ENCODE measurements around the gene VEGFA. TPM values are rescaled to one million over a fixed set of nuclear protein-coding genes. Genes with fewer than 3 reads are reported as not detected.

The VEGFA gene
- 100 to 1,000 TPM in 1 of 10 donors, 10 to 100 TPM in 9; 59.9 to 105 (median 69.1) TPM for polyA plus RNA-seq (ENCODE audit: insufficient read length in 10 of 10)
- long read RNA-seq, donor 1, transcript VEGFA-211 (4 exons, 1,683 nt), result major isoform, 8 of 51 reads
- long read RNA-seq, donor 1, partial matches to known transcripts, result 30 of 51 reads
- long read RNA-seq, donor 1, other reads (novel, unspliced or antisense), result 0 of 51 reads
- long read RNA-seq, donor 2, transcript VEGFA-205 (7 exons, 3,535 nt), result major isoform, 5 of 19 reads
- long read RNA-seq, donor 2, partial matches to known transcripts, result 0 of 19 reads
- long read RNA-seq, donor 2, other reads (novel, unspliced or antisense), result 0 of 19 reads
- long read RNA-seq, donor 3, result 0 reads
- long read RNA-seq, donor 4, transcript VEGFA-205 (7 exons, 3,535 nt), result major isoform, 6 of 17 reads
- long read RNA-seq, donor 4, transcript VEGFA-211 (4 exons, 1,683 nt), result major isoform, 6 of 17 reads
- long read RNA-seq, donor 4, partial matches to known transcripts, result 0 of 17 reads
- long read RNA-seq, donor 4, other reads (novel, unspliced or antisense), result 0 of 17 reads
- long read RNA-seq, donor 5, partial matches to known transcripts, result 0 of 10 reads
- long read RNA-seq, donor 5, other reads (novel, unspliced or antisense), result 0 of 10 reads
- long read RNA-seq, donor 6, transcript VEGFA-211 (4 exons, 1,683 nt), result major isoform, 8 of 13 reads
- long read RNA-seq, donor 6, partial matches to known transcripts, result 0 of 13 reads
- long read RNA-seq, donor 6, other reads (novel, unspliced or antisense), result 0 of 13 reads
- long read RNA-seq, donor 7, transcript VEGFA-216 (3 exons, 475 nt), result minor isoform, 6 of 28 reads
- long read RNA-seq, donor 7, transcript VEGFA-211 (4 exons, 1,683 nt), result major isoform, 9 of 28 reads
- long read RNA-seq, donor 7, partial matches to known transcripts, result 0 of 28 reads
- long read RNA-seq, donor 7, other reads (novel, unspliced or antisense), result 0 of 28 reads
- long read RNA-seq, donor 8, partial matches to known transcripts, result 0 of 7 reads
- long read RNA-seq, donor 8, other reads (novel, unspliced or antisense), result 0 of 7 reads
- long read RNA-seq, donor 9, partial matches to known transcripts, result 0 of 7 reads
- long read RNA-seq, donor 9, other reads (novel, unspliced or antisense), result 0 of 7 reads

- peak; percentile 93 to 97 (median 94) for DNase-seq
These were observed at the start of gene VEGFA for GRCh38 chr6:43769526-43770371. TSS of gene VEGFA (plus strand) at chr6:43770211.

- DNase-seq, result no peak
These were observed 49.0 kb upstream of the VEGFA start for GRCh38 chr6:43720999-43721398.

GRCh38 chr6:43722920-43723545, 47.0 kb upstream of the VEGFA start:
- DNase-seq, result no peak

GRCh38 chr6:43723737-43724295, 46.2 kb upstream of the VEGFA start:
- DNase-seq, result peak in 1 of 3 donors; percentile 70

DNA sequence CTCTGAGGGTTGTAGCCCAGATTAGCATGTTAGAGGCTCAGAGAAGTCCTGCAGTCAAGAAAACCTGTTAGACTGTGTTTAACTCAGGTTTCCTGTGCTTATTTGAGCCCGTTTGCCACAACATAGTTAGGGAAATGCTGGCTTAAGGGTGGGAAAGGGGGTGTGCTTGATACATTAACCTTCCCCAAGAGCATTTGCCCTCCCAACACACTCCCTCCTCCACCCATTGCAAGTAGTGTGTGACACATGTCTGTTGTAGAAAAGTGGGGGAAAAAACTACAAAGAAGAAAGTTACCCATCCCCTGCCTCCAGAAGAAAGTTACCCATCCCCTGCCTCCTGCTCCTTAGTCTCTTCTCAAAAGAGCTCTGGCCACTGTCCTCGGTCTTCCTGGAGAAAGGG, 45.7 kb upstream of the VEGFA start:
- no peak for DNase-seq

DNA sequence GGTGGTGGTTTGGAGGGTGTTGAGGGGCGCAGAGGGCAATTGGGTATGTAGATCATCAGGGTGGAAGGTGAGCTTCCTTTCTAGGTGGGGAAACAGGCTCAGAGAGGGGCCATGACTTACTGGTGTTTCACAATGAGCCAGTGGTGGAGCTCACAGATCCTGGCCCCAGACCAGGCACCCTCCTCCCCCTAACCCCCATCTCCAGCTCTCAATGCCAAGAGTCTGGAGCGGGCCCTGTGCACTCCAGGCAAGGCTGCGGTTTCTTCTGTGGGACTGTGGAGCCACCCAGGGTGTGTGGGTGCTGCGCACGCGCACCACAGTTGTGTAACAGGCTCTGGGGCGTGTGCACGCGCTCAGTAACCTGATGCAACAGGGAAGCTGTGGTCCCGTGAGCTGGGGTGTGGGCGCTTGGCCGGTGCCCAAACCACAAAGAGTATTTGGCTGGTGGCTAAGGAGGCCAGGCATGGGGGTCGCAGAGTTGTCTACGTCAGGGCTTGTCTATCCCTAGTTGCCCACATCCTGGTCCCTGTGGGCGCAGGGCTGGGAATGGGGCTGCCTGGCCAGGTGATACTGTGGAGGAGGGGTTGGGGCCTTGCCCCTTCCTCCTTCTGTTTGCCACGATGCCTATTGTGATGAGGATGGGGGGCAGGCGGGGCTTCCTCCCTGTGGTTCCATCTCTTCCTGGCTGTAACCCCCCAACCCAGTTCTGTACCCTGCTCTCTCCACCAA, 44.9 kb upstream of the VEGFA start:
- DNase-seq, result peak in 2 of 3 donors; percentile 84 to 88

DNA sequence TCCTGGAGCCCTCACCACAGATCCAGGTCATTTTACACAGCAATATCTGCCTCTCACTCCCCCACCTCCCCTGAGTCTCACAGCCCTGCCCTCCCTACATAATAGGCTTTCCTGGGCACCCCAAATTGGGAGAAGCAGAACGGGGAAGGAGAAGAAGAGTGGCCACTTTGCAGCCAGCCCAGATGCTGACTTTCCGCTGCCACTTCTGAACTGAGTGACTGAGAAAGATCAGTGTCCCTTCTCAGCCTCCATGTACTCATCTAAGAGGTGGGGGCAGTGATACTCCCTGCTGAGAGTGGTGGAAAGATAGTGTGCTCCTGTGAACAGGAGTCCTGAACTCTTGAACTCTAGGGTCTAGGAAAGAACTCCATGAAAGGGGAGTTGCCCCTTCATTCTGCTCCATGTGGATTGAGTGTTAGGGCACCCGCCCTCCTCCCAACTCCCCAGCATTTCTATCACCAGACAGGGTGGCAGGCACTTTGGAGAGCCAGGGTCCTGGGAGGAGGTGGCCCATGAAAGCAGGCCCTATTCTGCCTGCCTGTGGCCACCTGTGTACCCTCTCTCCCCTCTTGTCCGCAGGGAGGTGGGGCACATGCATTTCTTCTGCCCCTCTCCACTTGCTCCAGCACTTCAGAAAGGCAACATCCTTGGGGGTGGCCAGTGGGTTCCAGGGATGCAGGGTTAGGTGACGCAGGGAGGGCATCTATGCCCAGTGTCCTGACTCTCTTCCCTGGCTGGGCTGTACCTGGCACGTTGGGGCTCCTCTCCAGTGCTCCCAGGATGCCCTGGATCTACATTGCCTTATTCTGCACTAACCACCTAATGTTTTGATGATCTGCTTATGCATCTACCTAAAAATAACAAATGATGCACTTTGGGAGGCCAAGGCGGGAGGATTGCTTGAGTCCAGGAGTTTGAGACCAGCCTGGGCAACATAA, 44.1 kb upstream of the VEGFA start:
- DNase-seq, result no peak

GRCh38 chr6:43727634-43728033, 42.4 kb upstream of the VEGFA start:
- no peak for DNase-seq

- no peak for DNase-seq
These were observed 41.4 kb upstream of the VEGFA start for GRCh38 chr6:43728586-43728985.

- DNase-seq, result no peak
These were observed 40.5 kb upstream of the VEGFA start for GRCh38 chr6:43729537-43729936.

- DNase-seq, result no peak
These were observed 39.4 kb upstream of the VEGFA start for GRCh38 chr6:43730634-43731033.

DNA sequence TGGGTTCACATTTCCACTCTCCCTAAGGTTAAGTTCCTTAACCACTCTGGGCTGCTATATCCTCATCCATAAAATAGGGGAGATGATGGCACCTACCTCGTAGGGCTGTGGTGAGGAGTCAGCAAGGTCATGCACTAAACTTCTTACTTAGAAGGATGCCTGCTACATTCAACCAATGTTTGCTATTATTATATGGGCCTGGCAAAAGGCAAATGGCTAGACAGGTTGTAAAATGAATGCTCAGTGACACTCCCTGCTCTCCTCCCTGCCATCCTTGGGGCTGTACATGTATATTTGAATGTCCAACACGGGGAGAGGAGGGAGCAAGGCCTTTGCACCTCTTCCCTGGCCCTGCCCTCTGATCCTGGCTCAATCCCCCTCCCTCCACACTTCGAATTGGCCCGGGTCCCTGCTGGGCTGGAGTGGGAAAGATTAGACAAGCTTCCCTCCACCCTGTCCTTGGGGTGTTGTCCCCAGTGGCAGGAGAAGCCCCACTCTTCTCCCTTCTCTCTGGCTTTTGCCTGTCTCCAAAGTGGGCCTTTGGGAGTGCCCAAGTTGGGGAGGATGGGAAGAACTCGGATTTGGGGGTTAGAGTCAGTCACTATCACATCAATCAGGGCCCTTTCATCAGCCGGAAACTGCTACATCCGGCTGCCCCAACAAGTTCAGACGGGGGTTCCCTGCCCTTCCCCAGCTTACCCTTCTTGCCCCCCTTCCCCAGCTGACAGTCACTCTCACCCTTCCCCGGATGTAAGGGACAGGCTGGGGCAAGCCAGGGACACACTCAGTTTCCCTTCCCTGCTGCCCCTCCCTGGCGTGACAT, 36.3 kb upstream of the VEGFA start:
- DNase-seq, result no peak

DNA sequence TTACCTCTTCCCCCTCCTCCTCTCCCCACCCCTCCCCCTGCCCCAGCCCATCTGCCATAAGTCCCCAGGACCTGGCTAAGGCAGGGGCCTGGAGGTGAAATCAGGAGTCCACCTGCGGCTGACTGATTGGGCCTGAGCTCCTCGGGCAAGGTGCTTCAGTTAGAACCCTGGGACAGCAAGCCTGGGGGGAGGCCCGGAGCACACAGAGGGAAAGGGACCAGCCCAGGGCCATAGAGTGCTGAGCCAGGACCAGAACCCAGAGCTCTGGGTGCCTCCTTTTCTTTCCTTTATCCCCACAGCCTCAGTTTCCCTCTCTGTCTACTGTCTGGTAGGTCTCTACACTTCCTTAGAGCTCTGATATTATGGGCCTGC, 35.7 kb upstream of the VEGFA start:
- no peak for DNase-seq

- no peak for DNase-seq
These were observed 34.3 kb upstream of the VEGFA start for GRCh38 chr6:43735642-43736199.

DNA sequence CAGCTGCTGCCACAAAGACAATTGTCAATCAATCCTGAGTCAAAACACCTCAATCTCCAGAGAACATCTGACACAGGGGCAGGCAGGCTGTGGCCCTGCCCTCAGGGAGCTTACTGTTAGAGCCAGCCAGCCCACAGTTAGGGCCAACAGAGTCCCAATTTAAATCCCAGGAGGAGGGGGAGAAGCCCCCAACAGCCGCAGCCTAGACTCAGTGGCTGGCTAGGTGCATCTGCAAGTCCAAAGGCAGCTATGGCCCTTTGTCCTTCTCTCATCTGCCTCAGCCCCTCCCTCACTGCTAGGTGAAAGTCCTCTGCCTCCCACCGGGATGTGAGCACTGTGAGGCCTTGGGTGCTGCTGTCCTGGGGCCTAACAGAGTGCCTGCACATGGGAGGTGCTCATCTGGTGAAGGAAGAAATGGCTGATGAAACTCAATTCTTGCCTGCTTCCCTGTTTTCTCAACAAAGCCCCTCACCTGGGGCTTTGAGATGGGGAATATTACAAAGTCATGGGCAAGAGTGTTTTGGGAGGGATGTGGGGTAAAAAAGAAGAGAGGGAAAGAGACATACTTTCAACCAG, 33.7 kb upstream of the VEGFA start:
- DNase-seq, result no peak

GRCh38 chr6:43736844-43737243, 33.2 kb upstream of the VEGFA start:
- no peak for DNase-seq
